HepG2 (cell line): ENCODE measurements around the gene KDM6B. TPM values are rescaled to one million over a fixed set of nuclear protein-coding genes. Genes with fewer than 3 reads are reported as not detected.

Experiments used
- AHDC1 ChIP-seq: sonication (generic); formaldehyde crosslinking; IDR thresholded peaks from 2 replicates; pipeline ENCODE4 v1.5.1; 2020; ENCODE audit warnings: mild to moderate bottlenecking, missing genetic modification reagents, borderline replicate concordance
- CBX5 ChIP-seq: sonication (generic); formaldehyde crosslinking; IDR thresholded peaks from 2 replicates; pipeline ENCODE4 v1.4.0; 2020; ENCODE audit warnings: missing genetic modification reagents, borderline replicate concordance
- ELF1 ChIP-seq: sonication (generic); formaldehyde crosslinking; IDR thresholded peaks from 2 replicates; pipeline ENCODE4 v1.4.0; 2020; ENCODE audit warnings: missing genetic modification reagents
- HDAC2 ChIP-seq: sonication (generic); formaldehyde crosslinking; IDR thresholded peaks from 2 replicates; pipeline ENCODE4 v1.4.0; 2020; ENCODE audit warnings: missing genetic modification reagents
- HHEX ChIP-seq: IDR thresholded peaks from 2 replicates; pipeline ENCODE4 v1.6.1; 2016; ENCODE audit warnings: control low read depth
- HIC2 ChIP-seq: sonication (generic); formaldehyde crosslinking; IDR thresholded peaks from 2 replicates; pipeline ENCODE4 v1.9.0; 2022; ENCODE audit warnings: low read depth, missing genetic modification reagents
- HMGXB4 ChIP-seq, 2 experiments: sonication (generic) in 1 of 2; formaldehyde crosslinking in 1 of 2; IDR thresholded peaks; 2 replicates each; pipeline versions ENCODE4 v1.4.0 to v1.6.1; 2018 to 2020; ENCODE audit warnings: missing genetic modification reagents in 2 of 2, borderline replicate concordance in 1 of 2, low read depth in 1 of 2, mild to moderate bottlenecking in 1 of 2, missing biosample characterization in 1 of 2
- KDM1A ChIP-seq: IDR thresholded peaks from 2 replicates; pipeline ENCODE4 v1.6.1; 2016; ENCODE audit warnings: missing compliant biosample characterization
- NR2F2 ChIP-seq: IDR thresholded peaks from 2 replicates; pipeline ENCODE4 v1.6.1; 2012; ENCODE audit warnings: low read depth, inconsistent platforms, borderline replicate concordance
- PRDM15 ChIP-seq: sonication (generic); formaldehyde crosslinking; IDR thresholded peaks from 2 replicates; pipeline ENCODE4 v1.4.0; 2020; ENCODE audit warnings: missing genetic modification reagents
- SNAPC2 ChIP-seq: sonication (generic); formaldehyde crosslinking; IDR thresholded peaks from 2 replicates; pipeline ENCODE4 v1.8.1; 2022; ENCODE audit warnings: mild to moderate bottlenecking, missing genetic modification reagents
- SP2 ChIP-seq: sonication (generic); formaldehyde crosslinking; IDR thresholded peaks from 2 replicates; pipeline ENCODE4 v1.5.1; 2020; ENCODE audit warnings: mild to moderate bottlenecking, missing genetic modification reagents
- SRY ChIP-seq: sonication (generic); formaldehyde crosslinking; IDR thresholded peaks from 2 replicates; pipeline ENCODE4 v1.8.0; 2022; ENCODE audit warnings: mild to moderate bottlenecking, missing genetic modification reagents
- ZNF543 ChIP-seq: sonication (generic); formaldehyde crosslinking; IDR thresholded peaks from 2 replicates; pipeline ENCODE4 v1.4.0; 2020; ENCODE audit warnings: mild to moderate bottlenecking, missing genetic modification reagents
- ZNF670 ChIP-seq: sonication (generic); formaldehyde crosslinking; IDR thresholded peaks from 2 replicates; pipeline ENCODE4 v1.8.0; 2022; ENCODE audit warnings: mild to moderate bottlenecking, missing genetic modification reagents, borderline replicate concordance
- ZNF713 ChIP-seq: sonication (generic); formaldehyde crosslinking; IDR thresholded peaks from 2 replicates; pipeline ENCODE4 v1.4.0; 2020; ENCODE audit warnings: mild to moderate bottlenecking, missing genetic modification reagents
- polyA plus RNA-seq, 8 experiments: library from polyadenylated mRNA; depleted of rRNA in 3 of 8; stranded (reverse) in 7 of 8; unstranded in 1 of 8; fragments of >200 nt; fragmentation: Illumina TruSeq in 4 of 8; extraction: Trizol in 4 of 8; gene quantifications; 2 replicates each; pipeline versions ENCODE4 v1.2.1 to v1.2.3, GENCODE V29; 2011 to 2016; ENCODE audit warnings: low read depth in 4 of 8, missing spikeins in 1 of 8, mixed read lengths in 1 of 8; ENCODE audit not compliant: insufficient read depth in 1 of 8
- total RNA-seq, 5 experiments: library from RNA; depleted of rRNA; stranded (reverse); fragments of >200 nt; fragmentation: Illumina TruSeq; extraction: Trizol; gene quantifications; 2 replicates each; pipeline ENCODE4 v1.2.3, GENCODE V29; 2016; ENCODE audit warnings: low read depth in 1 of 5

KDM6B gene
- total and polyA plus RNA-seq, 2 of the 13 experiments (the other 11 are each of a cell fraction or from before 2014, with no cell fraction given), result 1.3 to 2.1 TPM

- TF ChIP-seq HIC2 (CRISPR knock-in tag) (no peak), SRY (CRISPR knock-in tag) (peak; percentile 10; the same call in 1 of the 2 replicates), ZNF713 (CRISPR knock-in tag) (no peak), SP2 (CRISPR knock-in tag) (no peak), ZNF543 (CRISPR knock-in tag) (0 out of 2 replicates have a peak, but pooled peaks have one; percentile 4), AHDC1 (CRISPR knock-in tag) (no peak), NR2F2 (no peak), CBX5 (CRISPR knock-in tag) (no peak), KDM1A (CRISPR knock-in tag) (no peak), ELF1 (CRISPR knock-in tag) (no peak), HDAC2 (CRISPR knock-in tag) (no peak), HHEX (CRISPR knock-in tag) (no peak), ZNF670 (CRISPR knock-in tag) (no peak), HMGXB4 (CRISPR knock-in tag; IDR thresholded peaks at IDR 0.05; ENCODE audit: borderline replicate concordance in 1 of 2, low read depth in 1 of 2) (peak in 1 of 2 experiments; percentile 61; a peak in 1 of 4 replicates), PRDM15 (CRISPR knock-in tag) (peak; percentile 86), SNAPC2 (CRISPR knock-in tag) (no peak)
Measured at GRCh38 chr17:7841915-7842379, 7.9 kb downstream of the KDM6B start (continued).
